Choroid plexus epithelial cell (primary cell): Measurements from ENCODE around the gene VTCN1.

Experiments used
- DNase-seq: peaks from one replicate; pipeline ENCODE4 v3.0.0-alpha.2; 2010; ENCODE audit warnings: low read depth
- H3K4me3 ChIP-seq: 2 replicates; pipeline ENCODE4 v1.5.1; 2011; ENCODE audit warnings: low read depth, mild to moderate bottlenecking, control low read depth, low read length, moderate library complexity
- TF ChIP-seq, protein P1 (sequence below): conservative IDR thresholded peaks from 2 replicates; pipeline ENCODE4 v1.5.1; 2011; ENCODE audit warnings: low read depth, mild to moderate bottlenecking, control low read depth, inconsistent platforms, low read length, moderate library complexity

VTCN1 gene

DNA sequence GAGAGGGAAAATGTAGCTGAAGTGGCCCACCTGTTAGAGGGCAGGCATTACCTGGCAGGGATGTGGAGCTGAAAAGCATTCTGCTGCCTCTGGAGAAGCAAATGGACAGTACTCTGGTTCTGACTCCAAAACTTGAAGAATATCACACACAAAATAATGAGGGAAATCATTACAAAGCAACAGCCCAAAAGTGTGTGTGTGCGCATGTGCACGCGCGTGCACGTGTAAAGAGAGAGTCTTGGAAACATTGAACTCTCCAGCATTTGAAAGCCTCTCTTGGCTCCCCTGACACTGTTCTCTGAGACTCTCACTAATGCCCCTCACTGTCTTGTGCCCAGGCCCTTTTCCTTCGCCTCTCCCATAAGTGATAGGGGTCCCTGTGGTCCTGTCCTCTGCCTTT lies 2.3 kb upstream of the VTCN1 start:
- H3K4me3 ChIP-seq = no peak overlapping the region
- TF ChIP-seq, protein P1, sequence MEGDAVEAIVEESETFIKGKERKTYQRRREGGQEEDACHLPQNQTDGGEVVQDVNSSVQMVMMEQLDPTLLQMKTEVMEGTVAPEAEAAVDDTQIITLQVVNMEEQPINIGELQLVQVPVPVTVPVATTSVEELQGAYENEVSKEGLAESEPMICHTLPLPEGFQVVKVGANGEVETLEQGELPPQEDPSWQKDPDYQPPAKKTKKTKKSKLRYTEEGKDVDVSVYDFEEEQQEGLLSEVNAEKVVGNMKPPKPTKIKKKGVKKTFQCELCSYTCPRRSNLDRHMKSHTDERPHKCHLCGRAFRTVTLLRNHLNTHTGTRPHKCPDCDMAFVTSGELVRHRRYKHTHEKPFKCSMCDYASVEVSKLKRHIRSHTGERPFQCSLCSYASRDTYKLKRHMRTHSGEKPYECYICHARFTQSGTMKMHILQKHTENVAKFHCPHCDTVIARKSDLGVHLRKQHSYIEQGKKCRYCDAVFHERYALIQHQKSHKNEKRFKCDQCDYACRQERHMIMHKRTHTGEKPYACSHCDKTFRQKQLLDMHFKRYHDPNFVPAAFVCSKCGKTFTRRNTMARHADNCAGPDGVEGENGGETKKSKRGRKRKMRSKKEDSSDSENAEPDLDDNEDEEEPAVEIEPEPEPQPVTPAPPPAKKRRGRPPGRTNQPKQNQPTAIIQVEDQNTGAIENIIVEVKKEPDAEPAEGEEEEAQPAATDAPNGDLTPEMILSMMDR = no peak

DNA sequence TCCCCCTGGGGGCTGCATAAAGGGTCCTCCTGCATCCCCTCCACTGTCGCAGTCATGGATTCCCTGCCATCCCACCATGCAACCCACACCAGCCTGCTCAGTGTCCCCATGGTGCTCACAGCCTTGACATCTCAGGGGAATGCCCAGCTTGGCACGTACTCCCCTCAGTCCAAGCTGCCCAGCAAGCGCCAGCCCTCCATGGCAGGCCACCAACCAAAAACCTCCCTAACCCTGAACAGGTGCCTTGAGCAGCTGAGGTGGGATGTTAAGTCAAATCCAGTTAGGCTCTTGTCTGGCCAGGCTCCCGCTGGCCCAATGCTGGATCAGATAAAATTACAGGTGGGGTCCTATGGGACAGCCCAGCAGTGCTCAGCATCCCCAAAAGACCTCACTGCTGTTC lies 341 bp downstream of the VTCN1 start:
- no peak for DNase-seq
- TF ChIP-seq, protein P1 = no peak
- no peak overlapping the region for H3K4me3 ChIP-seq

More for the DNA sequence above, 2.3 kb upstream of the VTCN1 start:
- no peak for DNase-seq

DNA sequence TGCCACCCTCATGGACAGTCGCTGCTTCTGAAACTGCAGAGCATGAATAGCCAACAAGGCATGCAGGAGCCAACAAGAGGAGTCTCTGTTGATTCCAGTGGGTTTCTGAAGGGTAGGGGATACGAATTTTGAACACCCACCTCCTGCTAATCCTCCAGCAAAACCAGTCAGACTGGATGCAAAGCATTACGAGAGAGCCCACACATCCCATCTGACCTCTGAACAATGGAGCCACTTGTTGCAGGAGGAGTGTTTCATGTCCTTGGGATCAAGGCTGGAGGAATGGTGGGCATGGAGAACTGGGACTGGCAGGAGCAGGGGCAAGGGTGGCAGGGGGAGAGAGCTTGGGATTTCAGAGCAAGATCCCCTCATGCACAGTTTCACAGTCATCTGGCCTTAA lies 1.6 kb downstream of the VTCN1 start:
- TF ChIP-seq, protein P1 = no peak
- no peak overlapping the region for H3K4me3 ChIP-seq
- DNase-seq = no peak

DNA sequence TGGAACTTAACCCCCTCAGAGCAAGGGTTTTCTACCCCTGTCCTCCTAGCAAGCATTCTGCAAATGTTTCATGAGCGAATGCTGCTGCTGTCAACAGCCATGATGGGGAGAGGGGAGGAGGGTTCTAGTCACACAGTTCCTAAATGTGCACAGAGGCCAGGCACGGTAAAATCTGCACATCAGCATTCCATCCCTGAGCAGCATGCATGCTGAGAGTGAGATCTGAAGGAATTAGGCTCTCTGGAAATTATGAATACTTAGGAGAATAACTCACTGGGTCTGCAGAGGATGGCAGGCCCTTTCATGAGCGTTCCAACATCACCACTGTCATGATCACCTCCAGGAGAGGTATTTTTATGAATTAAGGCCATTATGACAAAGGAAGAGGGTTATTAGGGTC lies 2.1 kb downstream of the VTCN1 start:
- no peak for DNase-seq
- TF ChIP-seq, protein P1 = no peak
- H3K4me3 ChIP-seq = no peak overlapping the region

DNA sequence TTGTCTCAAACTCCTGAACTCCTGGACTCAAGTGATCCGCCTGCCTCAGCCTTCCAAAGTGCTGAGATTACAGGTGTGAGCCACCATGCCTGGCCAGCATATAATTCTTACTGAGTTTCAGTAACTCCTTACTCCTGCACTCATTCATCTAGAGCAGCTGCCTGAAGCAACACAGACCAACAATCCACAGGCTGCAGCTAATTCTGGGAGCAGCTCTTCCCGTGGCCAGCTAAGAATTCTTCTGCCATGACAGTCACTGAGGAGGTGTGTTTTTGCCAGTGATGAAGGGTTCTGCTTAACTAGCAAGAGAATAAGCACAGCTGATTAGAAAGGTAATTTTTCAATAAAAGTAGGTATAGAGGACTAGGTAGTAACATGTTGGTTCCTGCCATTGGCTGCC lies 5.4 kb downstream of the VTCN1 start:
- no peak overlapping the region for H3K4me3 ChIP-seq
- TF ChIP-seq, protein P1 = no peak
- no peak for DNase-seq

DNA sequence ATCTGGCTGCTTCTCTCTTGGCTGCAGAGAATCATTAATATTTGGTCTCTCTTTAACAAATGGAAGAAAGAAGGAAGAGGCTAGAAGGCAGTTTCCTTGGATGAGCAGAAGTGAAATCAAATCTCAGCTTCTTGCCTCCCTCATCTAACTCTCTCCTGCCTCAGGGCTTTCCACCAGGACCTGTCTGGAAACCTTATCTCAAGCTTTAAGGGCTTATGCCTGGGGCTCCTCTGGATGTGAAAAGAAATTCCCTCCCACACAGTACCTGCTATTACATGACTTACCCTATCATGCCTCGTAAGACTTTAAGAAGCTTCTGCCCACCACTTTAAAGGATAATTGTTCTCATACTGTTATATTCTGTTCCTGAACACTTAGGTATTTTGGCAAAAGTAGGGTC lies 8.9 kb downstream of the VTCN1 start:
- TF ChIP-seq, protein P1 = no peak
- DNase-seq = no peak
- no peak overlapping the region for H3K4me3 ChIP-seq

DNA sequence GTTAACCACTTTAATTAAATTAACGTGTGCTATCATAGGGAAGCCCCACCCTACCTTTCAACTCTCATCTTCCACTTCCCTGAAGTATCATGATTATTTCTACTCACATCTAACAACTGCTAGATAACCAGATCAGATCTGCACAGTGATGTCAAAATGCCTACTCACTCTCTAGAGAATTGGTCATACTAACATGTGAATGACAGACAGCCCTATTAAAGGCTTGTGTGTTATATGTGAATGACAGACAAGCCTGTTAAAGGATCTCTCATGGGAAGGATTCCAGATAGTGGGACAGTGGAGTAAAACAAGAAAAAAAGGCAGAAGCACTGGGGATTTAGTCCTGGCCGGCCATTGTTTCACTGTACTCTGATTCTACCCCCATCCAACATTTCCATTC lies 12.6 kb downstream of the VTCN1 start:
- TF ChIP-seq, protein P1 = no peak
- DNase-seq = no peak
- H3K4me3 ChIP-seq = no peak overlapping the region
